ENCODE results near the gene ETV6. TPM values are rescaled to one million over a fixed set of nuclear protein-coding genes. Genes with fewer than 3 reads are reported as not detected.

Gene ETV6
- total and polyA plus RNA-seq, 12 donors = 2.7 to 33.5 (median 15.2) TPM

DNA sequence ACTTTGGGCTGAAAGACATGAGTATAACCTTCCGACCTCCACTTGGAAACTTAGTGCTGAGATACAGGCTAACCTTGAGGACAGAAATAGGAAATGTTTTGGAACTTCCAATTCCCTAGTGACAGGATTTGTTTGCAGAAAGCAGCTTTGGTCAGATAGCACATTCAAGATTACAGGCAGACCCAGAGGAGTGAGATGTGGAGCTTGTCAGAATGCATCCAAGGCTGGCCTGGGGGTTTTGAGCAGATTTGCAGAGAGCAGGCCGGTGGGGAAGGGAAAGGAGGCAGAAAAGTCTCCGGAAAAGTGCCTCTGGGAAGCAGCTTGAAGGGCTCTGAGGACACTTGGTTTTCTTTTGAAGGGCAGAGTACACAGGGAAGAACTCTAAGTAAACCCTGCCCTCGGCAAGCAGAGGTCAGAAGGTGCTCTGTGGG lies 180.3 kb downstream of the ETV6 start:
- peaks cover 27 to 93% (median 62%) of the 10 kb centered on the region in 9 donors for H3K4me1 ChIP-seq
- WGBS, 2 donors = 19% methylated on average over 4 of the region's 4 CpGs

DNA sequence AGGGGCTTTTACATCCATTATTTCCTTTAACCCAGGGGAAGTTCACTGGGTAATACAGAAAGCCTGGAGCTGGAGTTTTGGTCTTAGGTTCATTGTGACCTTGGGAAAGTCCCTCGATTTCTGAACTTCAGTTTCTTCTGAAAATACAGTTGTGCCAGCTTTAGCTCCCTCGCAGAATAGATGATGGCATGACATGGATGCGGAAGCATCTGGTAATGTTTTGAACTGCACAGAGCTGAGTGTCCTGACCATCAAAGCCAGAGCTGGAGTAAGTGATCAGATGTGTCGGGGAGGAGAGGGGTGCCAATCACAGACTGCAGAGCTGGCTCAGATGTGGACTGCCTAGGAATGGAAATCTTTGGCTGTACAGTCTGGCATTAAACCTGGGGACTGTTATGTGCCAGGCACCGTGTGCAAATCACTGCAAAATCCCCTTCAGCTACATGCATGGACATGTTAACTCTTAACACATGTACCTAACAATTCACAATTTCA lies 180.9 kb downstream of the ETV6 start:
- Histone ChIP-seq H3K36me3 (peaks cover 0 to 27% (median 0%) of the 10 kb centered on the region in 9 donors), H3K27me3 (no peaks in the 10 kb centered on the region), H3K4me3 (no peak overlapping the region), H3K9me3 (no peaks in the 10 kb centered on the region), H3K27ac (peak overlapping the region; percentile 47 to 89 (median 68)), H3K4me1 (peaks cover 27 to 93% (median 67%) of the 10 kb centered on the region in 9 donors)
- DNase-seq = no peak
- intact Hi-C loops (cut with DNase I) = loop anchor here in 1 of 10 donors (10.0 kb wide), 1 partner anchor 184 kb away; no protein-coding TSS in a partner anchor
- TF ChIP-seq CTCF (IDR thresholded peaks at IDR 0.05) = no peak
- peak; percentile 23 to 72 (median 47) for ATAC-seq
- WGBS, 2 donors = 44 to 55% methylated on average over 5 of the region's 5 CpGs

More for the DNA sequence above, 180.3 kb downstream of the ETV6 start:
- intact Hi-C loops (cut with DNase I) = loop anchor here in 2 of 10 donors (5.0 to 10.0 kb wide), 3 partner anchors 33 to 185 kb away; no protein-coding TSS in a partner anchor
- peak in 1 of 2 donors; percentile 46 for DNase-seq
- Histone ChIP-seq H3K27ac (peak overlapping the region; percentile 47 to 89 (median 68)), H3K36me3 (peaks cover 0 to 27% (median 0%) of the 10 kb centered on the region in 9 donors), H3K27me3 (no peaks in the 10 kb centered on the region), H3K9me3 (no peaks in the 10 kb centered on the region), H3K4me3 (no peak overlapping the region)
- TF ChIP-seq CTCF (IDR thresholded peaks at IDR 0.05) = no peak
- peak; percentile 49 to 72 (median 63) for ATAC-seq

GRCh38 chr12:11832093-11832492 lies 182.6 kb downstream of the ETV6 start:
- 59 to 62% methylated on average over 4 of the region's 4 CpGs for WGBS, 2 donors
- TF ChIP-seq CTCF (IDR thresholded peaks at IDR 0.05) = no peak
- Histone ChIP-seq H3K9me3 (no peaks in the 10 kb centered on the region), H3K27me3 (no peaks in the 10 kb centered on the region), H3K4me3 (no peak overlapping the region), H3K27ac (peak overlapping the region in 5 of 10 donors; percentile 16 to 89 (median 25)), H3K4me1 (peaks cover 27 to 100% (median 76%) of the 10 kb centered on the region in 9 donors), H3K36me3 (peaks cover 0 to 18% (median 0%) of the 10 kb centered on the region in 9 donors)
- DNase-seq (no peak), ATAC-seq (no peak)
- intact Hi-C loops (cut with DNase I) = loop anchor here in 1 of 10 donors (10.0 kb wide), 1 partner anchor 183 kb away; no protein-coding TSS in a partner anchor

DNA sequence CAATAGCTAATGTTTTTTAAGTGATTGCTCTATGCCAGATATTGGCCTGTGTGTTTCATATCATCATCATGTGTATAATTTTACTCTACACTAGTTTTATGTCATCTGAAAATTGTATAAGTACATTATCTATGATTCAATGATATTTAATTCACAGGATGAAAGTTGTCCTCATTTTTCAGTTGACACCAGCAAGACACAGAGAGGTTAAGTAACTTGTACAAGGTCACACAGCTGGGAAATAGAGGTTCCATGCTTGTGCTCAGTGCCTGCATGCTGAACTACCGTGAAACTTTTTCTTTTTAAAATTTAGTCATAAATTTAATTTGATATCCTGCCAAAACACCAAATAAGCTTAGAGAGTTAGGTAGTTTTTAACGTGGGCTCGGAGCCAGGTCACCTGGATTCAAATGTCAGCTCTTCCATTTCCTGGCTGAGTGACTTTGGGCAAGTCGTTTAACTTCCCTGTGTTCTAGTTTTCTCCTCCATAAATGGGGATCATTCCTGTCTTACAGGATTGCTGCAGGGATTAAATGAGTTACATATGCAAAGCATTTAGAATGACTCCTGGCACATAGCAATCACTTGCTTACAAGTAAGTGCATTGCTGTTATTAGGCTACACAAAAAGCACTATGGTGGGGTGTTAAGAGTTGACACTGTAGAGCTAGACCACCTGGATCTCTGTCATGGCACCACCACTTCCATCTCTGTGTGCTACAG lies 183.9 kb downstream of the ETV6 start:
- peaks cover 0 to 13% (median 0%) of the 10 kb centered on the region in 9 donors for H3K36me3 ChIP-seq
- no peak for ATAC-seq
- peak overlapping the region in 2 of 10 donors; percentile 43 to 89 for H3K27ac ChIP-seq
- WGBS, 2 donors = 80 to 83% methylated on average over 4 of the region's 4 CpGs
- no peak overlapping the region for H3K4me3 ChIP-seq
- TF ChIP-seq CTCF (IDR thresholded peaks at IDR 0.05) = no peak
- intact Hi-C loops (cut with DNase I) = loop anchor here in 1 of 10 donors (10.0 kb wide), 1 partner anchor 181 kb away; no protein-coding TSS in a partner anchor
- H3K27me3 ChIP-seq = no peaks in the 10 kb centered on the region
- DNase-seq = no peak
- H3K9me3 ChIP-seq = no peaks in the 10 kb centered on the region
- H3K4me1 ChIP-seq = peaks cover 29 to 100% (median 74%) of the 10 kb centered on the region in 9 donors
